NCI-H2029 (cell line): ENCODE results near the gene GAPVD1.
A peak's percentile ranks its signal among the peaks of the same experiment; 100 is the strongest.

Experiments
- DNase-seq: peaks from one replicate; lab custom pipeline; 2025; lab: John Stamatoyannopoulos, UW

GAPVD1 gene

GRCh38 chr9:125407974-125408900 lies 146.6 kb downstream of the GAPVD1 start:
- peak; percentile 40 for DNase-seq

GRCh38 chr9:125409217-125409636 lies 147.6 kb downstream of the GAPVD1 start:
- no peak for DNase-seq

GRCh38 chr9:125409637-125410521 lies 148.3 kb downstream of the GAPVD1 start:
- DNase-seq, result no peak

GRCh38 chr9:125410522-125410894 lies 148.9 kb downstream of the GAPVD1 start:
- DNase-seq, result no peak

GRCh38 chr9:125411171-125411756 lies 149.6 kb downstream of the GAPVD1 start:
- no peak for DNase-seq

GRCh38 chr9:125412166-125412565 lies 150.5 kb downstream of the GAPVD1 start:
- DNase-seq, result no peak

GRCh38 chr9:125413579-125413978 lies 152.0 kb downstream of the GAPVD1 start:
- no peak for DNase-seq

GRCh38 chr9:125415583-125416460 lies 154.2 kb downstream of the GAPVD1 start:
- DNase-seq, result no peak

- no peak for DNase-seq
Observed at GRCh38 chr9:125416517-125416916, 154.9 kb downstream of the GAPVD1 start.
